HEK293T (cell line): ENCODE measurements around the gene SEL1L.

Source experiments
- CTCF ChIA-PET: fragments of 350-600 bp; formaldehyde crosslinking; extraction: SDS; loops from one replicate; lab custom pipeline; 2021; ENCODE audit warnings: antibody characterized with exemption, inconsistent platforms; lab: Yijun Ruan, JAX
- POLR2A ChIA-PET: fragments of 350-600 bp; formaldehyde crosslinking; extraction: SDS; loops from one replicate; lab custom pipeline; 2020; ENCODE audit warnings: antibody characterized with exemption, inconsistent platforms; lab: Yijun Ruan, JAX
- DNase-seq: peaks from one replicate; pipeline ENCODE4 v3.0.0; 2012; ENCODE audit warnings: mixed read lengths; ENCODE audit errors: extremely low spot score
- ARNT ChIP-seq: fragments of 450-650 bp; IDR thresholded peaks from 2 replicates; pipeline ENCODE4 v1.6.1; 2017; ENCODE audit warnings: mild to moderate bottlenecking
- BHLHE40 ChIP-seq: fragments of 450-650 bp; IDR thresholded peaks from 2 replicates; pipeline ENCODE4 v1.6.1; 2016; ENCODE audit warnings: mild to moderate bottlenecking, moderate library complexity, borderline replicate concordance
- CTBP1 ChIP-seq: fragments of 450-650 bp; IDR thresholded peaks from 2 replicates; pipeline ENCODE4 v1.6.1; 2016; ENCODE audit warnings: borderline replicate concordance
- ELF4 ChIP-seq: fragments of 450-650 bp; IDR thresholded peaks from 2 replicates; pipeline ENCODE4 v1.6.1; 2017; ENCODE audit warnings: antibody characterized with exemption
- FOXA1 ChIP-seq: fragments of 450-650 bp; IDR thresholded peaks from 2 replicates; pipeline ENCODE4 v1.6.1; 2016; ENCODE audit warnings: mild to moderate bottlenecking
- FOXK2 ChIP-seq: fragments of 450-650 bp; IDR thresholded peaks from 2 replicates; pipeline ENCODE4 v1.6.1; 2016; ENCODE audit warnings: mild to moderate bottlenecking
- FOXM1 ChIP-seq: fragments of 450-650 bp; IDR thresholded peaks from 2 replicates; pipeline ENCODE4 v1.6.1; 2017; ENCODE audit warnings: mild to moderate bottlenecking, borderline replicate concordance
- HDGF ChIP-seq: fragments of 450-650 bp; IDR thresholded peaks from 2 replicates; pipeline ENCODE4 v1.6.1; 2017; ENCODE audit warnings: antibody characterized with exemption, borderline replicate concordance
- L3MBTL2 ChIP-seq: fragments of 450-650 bp; conservative IDR thresholded peaks from 2 replicates; pipeline ENCODE4 v1.6.1; 2016; ENCODE audit warnings: mild to moderate bottlenecking
- LEF1 ChIP-seq: fragments of 450-650 bp; IDR thresholded peaks from 2 replicates; pipeline ENCODE4 v1.6.1; 2017; ENCODE audit warnings: mild to moderate bottlenecking, borderline replicate concordance
- NFRKB ChIP-seq: fragments of 450-650 bp; IDR thresholded peaks from 2 replicates; pipeline ENCODE4 v1.6.1; 2016; ENCODE audit warnings: mild to moderate bottlenecking, moderate library complexity
- SP1 ChIP-seq: fragments of 450-650 bp; IDR thresholded peaks from 2 replicates; pipeline ENCODE4 v1.6.1; 2017
- SUZ12 ChIP-seq: fragments of 450-650 bp; IDR thresholded peaks from 2 replicates; pipeline ENCODE4 v1.6.1; 2016; ENCODE audit warnings: mild to moderate bottlenecking
- TARDBP ChIP-seq: fragments of 450-650 bp; IDR thresholded peaks from 2 replicates; pipeline ENCODE4 v1.6.1; 2016
- ZNF384 ChIP-seq: fragments of 450-650 bp; IDR thresholded peaks from 2 replicates; pipeline ENCODE4 v1.6.1; 2016
- TF ChIP-seq, protein P1 (sequence below): fragments of 450-650 bp; IDR thresholded peaks from 2 replicates; pipeline ENCODE4 v1.6.1; 2016

Gene SEL1L

DNA sequence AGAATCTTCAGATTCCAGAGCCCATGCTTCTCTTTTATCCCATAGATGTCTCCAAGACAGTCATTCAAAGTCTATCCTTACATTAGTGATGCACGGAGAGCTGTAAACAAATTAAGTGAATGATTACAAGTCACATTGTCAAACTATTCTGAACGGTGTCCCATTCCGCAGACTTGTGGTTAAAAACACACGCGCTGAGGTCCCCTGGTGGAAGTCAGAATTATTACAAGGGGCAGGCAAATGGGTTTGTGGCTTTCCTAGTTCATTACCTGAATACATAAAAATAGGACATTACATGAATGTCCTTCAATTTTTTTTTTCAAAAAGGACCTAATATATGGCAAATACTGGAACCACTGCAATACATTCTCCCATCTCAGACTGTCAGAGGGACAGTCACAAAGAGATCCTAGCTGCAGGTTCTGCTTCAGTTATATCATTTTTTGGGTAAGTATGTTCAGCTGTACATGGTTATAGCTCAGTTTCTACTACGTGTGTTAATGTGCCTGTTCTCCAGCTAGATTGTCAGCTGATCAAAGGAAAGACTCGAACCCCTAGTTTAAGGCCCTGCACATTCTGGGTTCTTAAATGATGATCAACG, 80.4 kb downstream of the SEL1L start:
- DNase-seq, result peak; percentile 46
- ChIA-PET POLR2A (interaction anchor here (0.8 to 1.2 kb wide), 5 partner anchors 17 to 234 kb away, joined by 3 to 5 read pairs (median 3); partner anchors contain the start of gene GTF2A1), CTCF (interaction anchor here (0.7 to 2.8 kb wide), 8 partner anchors 17 to 188 kb away, joined by 3 to 31 read pairs (median 6); no protein-coding TSS in a partner anchor)
- TF ChIP-seq SUZ12, result no peak
- TF ChIP-seq FOXK2, result no peak
- TF ChIP-seq ZNF384, result no peak
- no peak for TF ChIP-seq CTBP1
- TF ChIP-seq LEF1, result no peak
- no peak for TF ChIP-seq L3MBTL2
- TF ChIP-seq ARNT, result no peak
- no peak for TF ChIP-seq HDGF
- TF ChIP-seq BHLHE40, result no peak

DNA sequence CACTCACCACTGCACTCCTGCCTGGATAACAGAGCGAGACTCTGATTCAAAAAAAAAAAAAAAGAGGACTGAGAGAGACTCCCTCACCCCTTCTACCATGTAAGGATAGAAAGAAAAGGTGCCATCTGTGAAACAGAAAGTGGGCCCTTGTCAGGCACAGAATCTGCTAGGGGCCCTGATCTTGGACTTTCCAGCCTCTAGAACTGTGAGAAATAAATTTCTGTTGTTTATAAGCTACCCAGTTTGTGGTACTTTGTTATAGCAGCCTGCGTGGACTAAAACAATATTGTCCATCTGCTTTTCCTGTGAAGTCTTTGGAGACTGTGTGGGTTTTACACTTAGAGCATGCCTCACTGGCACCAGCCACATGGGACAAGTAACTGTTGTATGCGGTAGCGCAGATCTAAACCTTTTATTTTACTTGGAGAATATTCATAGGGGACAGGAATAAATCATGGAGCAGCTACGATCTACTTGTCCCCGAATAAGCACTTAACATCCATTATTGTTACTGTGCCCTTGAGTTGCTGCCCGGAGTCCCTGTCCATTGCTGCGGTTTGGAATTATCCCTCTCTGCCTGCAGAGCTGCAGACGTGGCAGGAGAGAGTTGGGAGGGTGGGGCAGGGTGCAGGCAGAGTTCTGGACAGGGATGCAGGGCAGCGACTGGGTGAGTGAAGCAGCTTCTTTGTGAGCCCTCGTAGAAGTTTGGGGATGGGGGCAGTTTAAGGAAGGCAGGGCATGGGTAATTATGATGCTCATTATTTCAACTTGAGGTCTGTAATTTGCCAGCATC, 81.1 kb downstream of the SEL1L start:
- DNase-seq, result no peak
- CTCF ChIA-PET, result interaction anchor here (0.6 to 2.8 kb wide), 8 partner anchors 16 to 193 kb away, joined by 3 to 31 read pairs (median 6); no protein-coding TSS in a partner anchor
- TF ChIP-seq L3MBTL2, result no peak
- TF ChIP-seq LEF1, result no peak
- no peak for TF ChIP-seq ZNF384
- no peak for TF ChIP-seq SP1
- no peak for TF ChIP-seq BHLHE40
- TF ChIP-seq FOXK2, result no peak
- TF ChIP-seq FOXM1, result no peak
- TF ChIP-seq SUZ12, result no peak
- no peak for TF ChIP-seq NFRKB
- no peak for TF ChIP-seq HDGF
- no peak for TF ChIP-seq FOXA1
- TF ChIP-seq ELF4, result no peak
- no peak for TF ChIP-seq CTBP1
- POLR2A ChIA-PET, result interaction anchor here (1.0 to 1.2 kb wide), 5 partner anchors 16 to 233 kb away, joined by 3 to 5 read pairs (median 3); partner anchors contain the start of gene GTF2A1

DNA sequence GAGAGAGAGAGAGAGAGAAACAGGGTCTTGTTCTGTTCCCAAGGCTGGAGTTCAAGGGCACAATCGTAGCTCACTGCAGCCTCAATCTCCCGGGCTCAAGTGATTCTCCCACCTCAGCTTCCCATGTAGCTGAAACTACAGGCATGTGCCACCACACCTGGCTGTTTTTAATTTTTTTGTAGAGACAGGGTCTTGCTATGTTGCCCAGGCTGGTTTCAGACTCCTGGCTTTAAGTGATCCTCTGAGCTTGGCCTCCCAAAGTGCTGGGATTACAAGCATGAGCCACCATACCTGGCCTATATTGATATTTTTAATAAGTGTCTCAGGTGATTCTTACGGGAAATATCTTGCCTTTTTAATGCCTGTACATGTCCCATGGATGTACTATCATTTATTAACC, 82.7 kb downstream of the SEL1L start:
- TF ChIP-seq TARDBP, result no peak
- TF ChIP-seq FOXK2, result no peak
- no peak for TF ChIP-seq CTBP1
- no peak for TF ChIP-seq HDGF
- no peak for TF ChIP-seq BHLHE40
- TF ChIP-seq ZNF384, result no peak
- DNase-seq, result no peak
- CTCF ChIA-PET, result interaction anchor here (0.9 to 1.0 kb wide), 2 partner anchors 12 to 287 kb away, joined by 3 read pairs; no protein-coding TSS in a partner anchor
- POLR2A ChIA-PET, result interaction anchor here (2.4 kb wide), 1 partner anchor 14 kb away, joined by 12 read pairs; no protein-coding TSS in a partner anchor

DNA sequence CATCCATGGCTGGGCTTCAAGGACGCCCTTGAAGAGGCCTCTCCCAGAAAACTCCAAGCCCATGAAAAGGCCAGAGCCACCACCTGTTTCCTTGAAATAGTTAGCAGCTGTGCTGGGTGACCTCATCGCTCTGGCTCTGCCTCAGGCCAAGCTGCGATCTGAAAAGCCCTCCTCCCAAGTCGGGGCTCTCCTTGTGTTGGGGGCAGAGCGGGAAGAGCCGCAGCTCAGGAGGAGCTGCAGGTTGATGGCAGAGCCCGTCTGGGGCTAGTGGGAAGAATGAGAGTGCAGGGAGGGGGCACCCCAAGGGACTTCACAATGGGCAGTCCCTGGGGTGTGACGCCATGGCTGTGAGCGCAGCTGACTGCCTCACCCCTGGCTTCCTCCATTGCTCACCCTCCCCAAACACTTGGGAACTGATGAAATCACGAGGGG, 83.5 kb downstream of the SEL1L start:
- no peak for DNase-seq
- POLR2A ChIA-PET, result interaction anchor here (1.8 to 2.4 kb wide), 2 partner anchors 14 to 228 kb away, joined by 6 to 12 read pairs; partner anchors contain the start of gene GTF2A1
- CTCF ChIA-PET, result interaction anchor here (0.9 to 1.6 kb wide), 3 partner anchors 181 to 198 kb away, joined by 3 to 10 read pairs (median 3); no protein-coding TSS in a partner anchor
- no peak for TF ChIP-seq L3MBTL2
- TF ChIP-seq SUZ12, result no peak
- no peak for TF ChIP-seq ARNT
- no peak for TF ChIP-seq FOXK2
- no peak for TF ChIP-seq CTBP1
- no peak for TF ChIP-seq LEF1
- no peak for TF ChIP-seq ZNF384
- TF ChIP-seq HDGF, result no peak
- no peak for TF ChIP-seq FOXA1
- TF ChIP-seq SP1, result no peak
- TF ChIP-seq BHLHE40, result no peak
- no peak for TF ChIP-seq FOXM1
- TF ChIP-seq, protein P1, sequence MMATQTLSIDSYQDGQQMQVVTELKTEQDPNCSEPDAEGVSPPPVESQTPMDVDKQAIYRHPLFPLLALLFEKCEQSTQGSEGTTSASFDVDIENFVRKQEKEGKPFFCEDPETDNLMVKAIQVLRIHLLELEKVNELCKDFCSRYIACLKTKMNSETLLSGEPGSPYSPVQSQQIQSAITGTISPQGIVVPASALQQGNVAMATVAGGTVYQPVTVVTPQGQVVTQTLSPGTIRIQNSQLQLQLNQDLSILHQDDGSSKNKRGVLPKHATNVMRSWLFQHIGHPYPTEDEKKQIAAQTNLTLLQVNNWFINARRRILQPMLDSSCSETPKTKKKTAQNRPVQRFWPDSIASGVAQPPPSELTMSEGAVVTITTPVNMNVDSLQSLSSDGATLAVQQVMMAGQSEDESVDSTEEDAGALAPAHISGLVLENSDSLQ, result no peak

DNA sequence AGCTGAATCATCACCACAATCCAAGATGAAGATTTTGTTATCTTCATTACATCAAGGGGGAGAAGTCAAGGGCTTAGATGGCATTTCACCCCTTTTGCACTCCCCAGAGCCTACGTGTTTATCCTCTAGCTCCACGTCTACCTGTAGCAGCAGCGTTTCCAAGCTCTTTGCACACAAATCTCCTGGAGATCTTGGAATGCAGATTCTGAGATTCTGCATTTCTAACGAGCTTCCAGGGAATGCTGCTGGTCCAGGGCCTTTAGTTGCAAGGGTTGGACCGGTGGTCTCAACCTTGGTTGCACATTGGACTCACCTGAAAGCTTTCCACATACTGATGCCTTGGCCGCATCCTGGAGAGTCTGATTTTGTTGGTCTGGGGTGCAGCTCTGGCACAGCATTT, 84.1 kb downstream of the SEL1L start:
- no peak for TF ChIP-seq FOXK2
- no peak for TF ChIP-seq ZNF384
- TF ChIP-seq HDGF, result no peak
- no peak for TF ChIP-seq ARNT
- TF ChIP-seq LEF1, result no peak
- TF ChIP-seq FOXM1, result no peak
- no peak for TF ChIP-seq NFRKB
- no peak for TF ChIP-seq BHLHE40
- TF ChIP-seq, protein P1, result no peak
- no peak for TF ChIP-seq ELF4
- TF ChIP-seq L3MBTL2, result no peak
- TF ChIP-seq CTBP1, result no peak
- no peak for TF ChIP-seq SP1
- no peak for TF ChIP-seq SUZ12
- no peak for TF ChIP-seq FOXA1
- TF ChIP-seq TARDBP, result no peak
- DNase-seq, result no peak
- ChIA-PET POLR2A (interaction anchor here (1.8 to 2.4 kb wide), 2 partner anchors 13 to 228 kb away, joined by 6 to 12 read pairs; partner anchors contain the start of gene GTF2A1), CTCF (interaction anchor here (0.9 to 1.6 kb wide), 3 partner anchors 180 to 198 kb away, joined by 3 to 10 read pairs (median 3); no protein-coding TSS in a partner anchor)

DNA sequence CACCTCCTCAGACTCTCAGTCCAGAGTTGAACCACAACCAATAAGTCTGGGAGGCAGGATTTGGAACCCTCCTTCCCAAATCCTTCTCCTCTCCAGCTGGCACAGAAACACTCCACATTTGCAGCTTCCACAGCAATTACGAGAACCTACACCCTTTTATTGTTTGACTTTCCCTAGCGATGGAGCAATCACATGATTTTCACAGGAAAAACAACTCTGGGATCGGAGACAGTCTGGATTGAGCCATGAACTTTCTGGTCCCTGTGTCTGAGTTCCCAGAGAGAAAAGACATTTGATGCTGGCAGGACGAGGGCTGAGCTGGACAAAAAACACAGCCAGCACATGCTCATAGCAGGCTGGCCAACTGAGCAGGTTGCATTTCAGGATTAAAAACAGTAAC, 84.5 kb downstream of the SEL1L start:
- ChIA-PET CTCF (interaction anchor here (0.7 to 1.6 kb wide), 4 partner anchors 180 to 507 kb away, joined by 3 to 10 read pairs (median 3); no protein-coding TSS in a partner anchor), POLR2A (interaction anchor here (1.8 to 2.4 kb wide), 2 partner anchors 13 to 227 kb away, joined by 6 to 12 read pairs; partner anchors contain the start of gene GTF2A1)

More for the DNA sequence above, 84.5 kb downstream of the SEL1L start:
- TF ChIP-seq, protein P1, result no peak
- TF ChIP-seq FOXK2 (no peak), BHLHE40 (no peak), TARDBP (no peak), SUZ12 (no peak), SP1 (no peak)
- DNase-seq, result no peak
